H9 (cell line): ENCODE measurements around the gene CERS2. TPM values are rescaled to one million over a fixed set of nuclear protein-coding genes. Genes with fewer than 3 reads are reported as not detected.

Source experiments
- DNase-seq: peaks from one replicate; pipeline ENCODE4 v3.0.0-alpha.2; 2017
- H2AFZ ChIP-seq: one replicate; pipeline ENCODE4 v1.6.1; 2013; ENCODE audit warnings: mild to moderate bottlenecking, low read length, control low read depth, moderate library complexity
- H2AK5ac ChIP-seq: 2 replicates; pipeline ENCODE4 v1.6.1; 2013; ENCODE audit warnings: low read length, control low read depth, mixed read lengths; ENCODE audit not compliant: insufficient read length
- H2BK120ac ChIP-seq: one replicate; pipeline ENCODE4 v1.6.1; 2013; ENCODE audit warnings: low read depth, mild to moderate bottlenecking, low read length, control low read depth, inconsistent platforms; ENCODE audit not compliant: poor library complexity, severe bottlenecking
- H2BK12ac ChIP-seq: 2 replicates; pipeline ENCODE4 v1.6.1; 2013; ENCODE audit warnings: low read length, control low read depth, mixed read lengths, low read depth; ENCODE audit not compliant: insufficient read length
- H2BK15ac ChIP-seq: 2 replicates; pipeline ENCODE4 v1.6.1; 2013; ENCODE audit warnings: low read depth, low read length, control low read depth
- H2BK20ac ChIP-seq: one replicate; pipeline ENCODE4 v1.6.1; 2013; ENCODE audit warnings: low read depth, mild to moderate bottlenecking, low read length, control low read depth, inconsistent platforms; ENCODE audit not compliant: poor library complexity, severe bottlenecking
- H2BK5ac ChIP-seq: 2 replicates; pipeline ENCODE4 v1.6.1; 2013; ENCODE audit warnings: low read length, control low read depth, mixed read lengths; ENCODE audit not compliant: insufficient read length
- H3K14ac ChIP-seq: 2 replicates; pipeline ENCODE4 v1.6.1; 2013; ENCODE audit warnings: low read length, control low read depth; ENCODE audit not compliant: insufficient read depth
- H3K18ac ChIP-seq: 2 replicates; pipeline ENCODE4 v1.6.1; 2013; ENCODE audit warnings: low read depth, mild to moderate bottlenecking, mixed read lengths, low read length, control low read depth; ENCODE audit not compliant: insufficient read length
- H3K23ac ChIP-seq: 2 replicates; pipeline ENCODE4 v1.6.1; 2013; ENCODE audit warnings: low read length, control low read depth, mixed read lengths, low read depth; ENCODE audit not compliant: insufficient read length
- H3K23me2 ChIP-seq: 2 replicates; pipeline ENCODE4 v1.6.1; 2013; ENCODE audit warnings: low read depth, mild to moderate bottlenecking, mixed read lengths, low read length, control low read depth; ENCODE audit not compliant: insufficient read length, poor library complexity, severe bottlenecking
- H3K27ac ChIP-seq: 2 replicates; pipeline ENCODE4 v1.5.1; 2013; ENCODE audit warnings: low read length, control low read depth, mixed read lengths, low read depth; ENCODE audit not compliant: insufficient read length
- H3K27me3 ChIP-seq: 2 replicates; pipeline ENCODE4 v1.6.1; 2013; ENCODE audit warnings: low read length, control low read depth, inconsistent platforms; ENCODE audit not compliant: insufficient read depth
- H3K4ac ChIP-seq: 2 replicates; pipeline ENCODE4 v1.6.1; 2013; ENCODE audit warnings: low read depth, mild to moderate bottlenecking, control low read depth, inconsistent platforms, low read length, moderate library complexity
- H3K4me1 ChIP-seq: 2 replicates; pipeline ENCODE4 v1.6.1; 2013; ENCODE audit warnings: low read length, control low read depth, inconsistent platforms; ENCODE audit not compliant: insufficient read depth
- H3K4me2 ChIP-seq: 2 replicates; pipeline ENCODE4 v1.6.1; 2013; ENCODE audit warnings: low read length, control low read depth, mixed read lengths; ENCODE audit not compliant: insufficient read length, insufficient read depth
- H3K56ac ChIP-seq: 2 replicates; pipeline ENCODE4 v1.6.1; 2013; ENCODE audit warnings: low read depth, mild to moderate bottlenecking, mixed read lengths, low read length, control low read depth; ENCODE audit not compliant: insufficient read length
- H3K79me1 ChIP-seq: 2 replicates; pipeline ENCODE4 v1.6.1; 2013; ENCODE audit warnings: low read depth, mild to moderate bottlenecking, moderate library complexity, low read length, control low read depth, inconsistent platforms; ENCODE audit not compliant: insufficient read depth, poor library complexity, severe bottlenecking
- H3K79me2 ChIP-seq: 2 replicates; pipeline ENCODE4 v1.6.1; 2013; ENCODE audit warnings: low read length, control low read depth, inconsistent platforms; ENCODE audit not compliant: insufficient read depth
- H3K9ac ChIP-seq: 2 replicates; pipeline ENCODE4 v1.6.1; 2013; ENCODE audit warnings: low read length, control low read depth, mixed read lengths; ENCODE audit not compliant: insufficient read length; ENCODE audit errors: extremely low read depth
- H3K9me3 ChIP-seq: one replicate; pipeline ENCODE4 v1.6.1; 2013; ENCODE audit warnings: low read depth, low read length, inconsistent platforms; ENCODE audit not compliant: control insufficient read depth
- H3T11ph ChIP-seq: one replicate; pipeline ENCODE4 v1.6.1; 2013; ENCODE audit warnings: mild to moderate bottlenecking, low read length, control low read depth, inconsistent platforms
- H4K20me1 ChIP-seq: one replicate; pipeline ENCODE4 v1.6.1; 2013; ENCODE audit not compliant: control insufficient read depth, insufficient read length, insufficient read depth
- H4K5ac ChIP-seq: 2 replicates; pipeline ENCODE4 v1.6.1; 2013; ENCODE audit warnings: low read depth, mild to moderate bottlenecking, mixed read lengths, low read length, control low read depth; ENCODE audit not compliant: insufficient read length
- H4K8ac ChIP-seq: replicated peaks from 2 replicates; pipeline ENCODE4 v1.6.1; 2013; ENCODE audit warnings: low read length, control low read depth, mixed read lengths, low read depth; ENCODE audit not compliant: insufficient read length
- H4K91ac ChIP-seq: 2 replicates; pipeline ENCODE4 v1.6.1; 2013; ENCODE audit warnings: low read depth, mild to moderate bottlenecking, moderate library complexity, mixed read lengths, low read length, control low read depth; ENCODE audit not compliant: insufficient read length
- H3K27ac Mint-ChIP-seq, 3 experiments: 2 replicates in 2 of 3; 3 replicates in 1 of 3; pipeline ENCODE4 v1.8.0; 2020 to 2021; ENCODE audit warnings: mixed read lengths in 3 of 3, mild to moderate bottlenecking in 1 of 3, moderate library complexity in 1 of 3
- H3K27me3 Mint-ChIP-seq: 2 replicates; pipeline ENCODE4 v1.8.0; 2021; ENCODE audit warnings: low read depth, mild to moderate bottlenecking, moderate library complexity, mixed read lengths
- H3K36me3 Mint-ChIP-seq, 3 experiments: 2 replicates in 2 of 3; 3 replicates in 1 of 3; pipeline ENCODE4 v1.8.0; 2020 to 2021; ENCODE audit warnings: low read depth in 3 of 3, mixed read lengths in 3 of 3; ENCODE audit not compliant: insufficient read depth in 1 of 3
- H3K4me1 Mint-ChIP-seq, 2 experiments: 2 replicates each; pipeline ENCODE4 v1.8.0; 2020; ENCODE audit warnings: mixed read lengths in 2 of 2
- H3K4me3 Mint-ChIP-seq, 2 experiments: 2 replicates in 1 of 2; 3 replicates in 1 of 2; pipeline ENCODE4 v1.8.0; 2020 to 2021; ENCODE audit warnings: mild to moderate bottlenecking in 2 of 2, mixed read lengths in 2 of 2, moderate library complexity in 1 of 2
- H3K9me3 Mint-ChIP-seq, 2 experiments: 2 replicates in 1 of 2; 3 replicates in 1 of 2; pipeline ENCODE4 v1.8.0; 2020; ENCODE audit warnings: mild to moderate bottlenecking in 2 of 2, mixed read lengths in 2 of 2, moderate library complexity in 1 of 2
- CTCF ChIP-seq: fragments of 200-600 bp; sonication (generic); conservative IDR thresholded peaks from 3 replicates; pipeline ENCODE4 v1.8.0; 2021; ENCODE audit warnings: antibody characterized with exemption, mild to moderate bottlenecking
- WGBS: extraction: QIAGEN DNeasy Blood & Tissue Kit; methylation state at CpG from one replicate; pipeline ENCODE4 v1.1.7; 2013; ENCODE audit warnings: missing lambda C conversion rate, low lambda C conversion rate, mixed read lengths; ENCODE audit not compliant: insufficient read length; ENCODE audit errors: extremely low coverage; 5-methylcytosine and 5-hydroxymethylcytosine counted together
- total RNA-seq: library from RNA; stranded (reverse); gene quantifications from 2 replicates; pipeline ENCODE4 v1.2.1, GENCODE V29; 2021

CERS2 gene
- total RNA-seq, 1 experiment from 2014 or later: 201 TPM

GRCh38 chr1:150917387-150917786, 57.2 kb downstream of the CERS2 start:
- Histone ChIP-seq H4K20me1 (no peaks in the 10 kb centered on the region), H3K79me2 (no peaks in the 10 kb centered on the region), H3K9ac (no peak overlapping the region), H3K4me1 (peaks cover 7% of the 10 kb centered on the region; the same call in 1 of the 2 replicates), H3K14ac (no peak overlapping the region), H2BK20ac (no peak overlapping the region), H3K56ac (no peak overlapping the region), H2BK120ac (no peak overlapping the region), H3K23ac (no peak overlapping the region), H3T11ph (no peak overlapping the region), H2BK15ac (no peak overlapping the region), H4K5ac (no peak overlapping the region), H2BK5ac (no peak overlapping the region), H2AK5ac (no peak overlapping the region), H3K18ac (no peak overlapping the region), H3K9me3 (no peaks in the 10 kb centered on the region), H4K91ac (no peak overlapping the region), H3K79me1 (no peaks in the 10 kb centered on the region), H3K23me2 (no peaks in the 10 kb centered on the region), H2AFZ (no peak overlapping the region), H3K4ac (no peak overlapping the region), H4K8ac (no peak overlapping the region), H3K4me2 (no peak overlapping the region), H2BK12ac (no peak overlapping the region), H3K27me3 (no peaks in the 10 kb centered on the region), H3K27ac (no peak overlapping the region)
- TF ChIP-seq CTCF: no peak
- peaks cover 11 to 13% of the 10 kb centered on the region in 2 experiments for H3K4me1 Mint-ChIP-seq
- no peak overlapping the region for H3K27ac Mint-ChIP-seq
- no CpG with 5 or more reads among the region's 7 CpGs for WGBS
- H3K9me3 Mint-ChIP-seq: no peaks in the 10 kb centered on the region
- H3K36me3 Mint-ChIP-seq: no peaks in the 10 kb centered on the region
- no peaks in the 10 kb centered on the region; the same call in 1 of the 2 replicates for H3K27me3 Mint-ChIP-seq
- DNase-seq: no peak
- H3K4me3 Mint-ChIP-seq: no peak overlapping the region

Other genes with a start within 250 kb of the CERS2 start
- gene CTSS, start 209.1 kb downstream of the CERS2 start, total RNA-seq: not detected in 2 replicates
- 4.2 and 4.3 TPM in 2 replicates for gene CTSK, start 166.6 kb downstream of the CERS2 start, total RNA-seq
- gene ARNT, start 98.2 kb downstream of the CERS2 start, total RNA-seq: 19.1 and 22.7 TPM in 2 replicates
- not detected in 2 replicates for gene CTXND2, start 87.7 kb downstream of the CERS2 start, total RNA-seq
- 62.1 and 62.7 TPM in 2 replicates for gene SETDB1, start 48.5 kb downstream of the CERS2 start, total RNA-seq
- gene ANXA9, start 7.5 kb upstream of the CERS2 start, total RNA-seq: 0.81 and 0.92 TPM in 2 replicates
- gene MINDY1, start 32.1 kb upstream of the CERS2 start, total RNA-seq: 6.4 and 6.8 TPM in 2 replicates
- 21.0 and 22.3 TPM in 2 replicates for gene PRUNE1, start 33.6 kb upstream of the CERS2 start, total RNA-seq
- 1.2 and 1.5 TPM in 2 replicates for gene BNIPL, start 61.8 kb upstream of the CERS2 start, total RNA-seq
- 3.6 and 4.8 TPM in 2 replicates for gene C1orf56, start 72.9 kb upstream of the CERS2 start, total RNA-seq
- gene CDC42SE1, start 84.8 kb upstream of the CERS2 start, total RNA-seq: 83.9 and 87.3 TPM in 2 replicates
- gene MLLT11, start 85.6 kb upstream of the CERS2 start, total RNA-seq: 13.0 and 13.2 TPM in 2 replicates
- gene GABPB2, start 95.9 kb upstream of the CERS2 start, total RNA-seq: 3.8 and 4.1 TPM in 2 replicates
- gene SEMA6C, start 171.8 kb upstream of the CERS2 start, total RNA-seq: 11.5 and 12.3 TPM in 2 replicates
- gene TNFAIP8L2, start 181.8 kb upstream of the CERS2 start, total RNA-seq: not detected in 2 replicates
- gene LYSMD1, start 191.1 kb upstream of the CERS2 start, total RNA-seq: 5.8 and 6.7 TPM in 2 replicates
- gene SCNM1, start 191.3 kb upstream of the CERS2 start, total RNA-seq: 54.1 and 60.5 TPM in 2 replicates
- gene TMOD4, start 201.1 kb upstream of the CERS2 start, total RNA-seq: 0.42 and 1.6 TPM in 2 replicates
- gene VPS72, start 215.4 kb upstream of the CERS2 start, total RNA-seq: 90.3 and 91.4 TPM in 2 replicates
- gene PIP5K1A, start 223.7 kb upstream of the CERS2 start, total RNA-seq: 94.6 and 101 TPM in 2 replicates